Cardiac fibroblast (primary cell): Measurements from ENCODE around the gene MARS1.
A peak's percentile ranks its signal among the peaks of the same experiment; 100 is the strongest.

Experiments used
- DNase-seq, 2 donors: peaks; one replicate each; pipeline versions ENCODE4 v3.0.0 to v3.0.0-alpha.2; 2010; ENCODE audit warnings: low read depth in 2 of 2
- H3K4me3 ChIP-seq, 2 donors: replicated peaks in 1 of 2; 1 replicate in 1 of 2; 2 replicates in 1 of 2; pipeline ENCODE4 v1.5.1; 2011; ENCODE audit warnings: low read depth in 2 of 2, low read length in 2 of 2, mild to moderate bottlenecking in 2 of 2, moderate library complexity in 1 of 2
- CTCF ChIP-seq: IDR thresholded peaks from one replicate; pipeline ENCODE4 v1.5.1; 2011; ENCODE audit warnings: low read depth, mild to moderate bottlenecking, low read length, inconsistent platforms

Gene MARS1

GRCh38 chr12:57541001-57541400 is 53.1 kb downstream of the MARS1 start:
- no peak overlapping the region for H3K4me3 ChIP-seq
- no peak for DNase-seq
- no peak for TF ChIP-seq CTCF

DNA sequence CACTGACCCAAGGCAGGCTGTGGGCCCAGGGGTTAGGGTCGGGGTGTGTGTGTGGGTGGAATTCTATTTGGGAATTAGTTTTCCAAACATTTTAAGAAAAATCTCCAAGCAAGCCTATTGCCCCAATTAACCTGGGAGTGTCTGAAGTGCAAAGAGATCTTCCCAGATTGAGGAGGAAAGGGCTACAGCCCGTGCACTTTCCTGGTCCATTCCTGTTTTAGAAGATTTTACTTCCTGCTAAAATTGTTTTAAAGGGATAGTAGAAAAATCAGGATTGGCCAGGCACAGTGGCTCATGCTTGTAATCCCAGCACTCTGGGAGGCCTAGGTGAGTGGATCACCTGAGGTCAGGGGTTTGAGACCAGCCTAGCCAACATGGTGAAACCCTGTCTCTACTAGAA is 53.8 kb downstream of the MARS1 start:
- TF ChIP-seq CTCF, result no peak
- DNase-seq, result no peak

DNA sequence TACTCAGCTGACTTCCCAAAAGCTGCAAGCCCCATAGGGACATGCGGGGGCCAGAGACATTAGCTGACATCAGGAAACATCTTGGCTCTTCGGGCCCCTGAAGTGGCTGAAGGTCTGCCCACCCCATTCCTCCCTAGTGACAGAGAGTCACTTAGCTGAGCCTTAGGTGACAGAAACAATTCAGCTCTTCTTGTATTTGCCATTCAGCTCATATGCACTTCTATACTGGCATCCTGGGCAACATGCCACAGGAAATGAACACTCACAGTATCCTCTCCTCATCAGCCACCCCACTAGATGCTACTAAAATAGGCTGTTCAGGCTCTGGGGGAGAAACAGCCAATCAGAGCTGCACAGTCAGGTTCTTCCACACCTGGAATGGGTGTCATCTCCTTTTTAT is 55.7 kb downstream of the MARS1 start:
- H3K4me3 ChIP-seq, result no peak overlapping the region
- no peak for TF ChIP-seq CTCF
- DNase-seq, result peak; percentile 26 to 56

More for the DNA sequence above, 53.8 kb downstream of the MARS1 start:
- H3K4me3 ChIP-seq, result no peak overlapping the region

DNA sequence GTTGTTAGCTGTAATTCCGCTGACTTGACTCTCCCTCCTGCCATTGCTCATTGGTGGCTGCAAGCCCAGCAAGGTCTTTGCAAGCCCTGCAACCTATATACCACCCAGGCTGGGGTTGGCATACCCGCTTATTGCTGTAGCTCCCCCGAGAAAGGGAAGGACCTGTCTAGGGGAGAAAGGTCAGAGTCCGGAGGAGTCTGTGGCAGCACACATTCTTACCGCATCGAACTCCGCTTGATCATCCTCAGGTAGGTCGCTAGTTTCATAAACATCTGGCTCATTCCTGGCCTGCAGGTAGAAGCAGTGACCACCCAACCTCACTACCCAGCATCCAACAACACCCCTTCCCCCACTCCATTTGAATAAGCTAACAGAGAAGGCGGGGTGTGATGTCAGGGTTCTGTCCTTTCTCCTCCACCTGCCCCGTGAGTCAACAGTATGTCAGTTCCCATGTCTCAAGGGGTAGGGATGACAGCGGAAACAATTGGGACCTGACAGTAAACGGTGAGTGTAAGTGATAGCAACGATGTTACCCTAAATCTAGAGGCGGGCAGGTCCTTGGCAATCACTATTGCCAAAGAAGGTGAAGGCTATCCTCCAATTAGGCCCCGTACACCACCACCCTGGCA is 58.1 kb downstream of the MARS1 start:
- DNase-seq, result no peak
- H3K4me3 ChIP-seq, result peak overlapping the region; percentile 93 to 94
- no peak for TF ChIP-seq CTCF

GRCh38 chr12:57546438-57547287 is 58.8 kb downstream of the MARS1 start, which contains the start of gene DCTN2:
TSS of gene DCTN2 (minus strand) at chr12:57547192. CDS start at chr12:57547063, 129 bp downstream.
- peak; percentile 97 to 98 for DNase-seq
- peak within 1 kb of the TSS; percentile 93 to 94 for H3K4me3 ChIP-seq
- TF ChIP-seq CTCF, result peak; percentile 4

DNA sequence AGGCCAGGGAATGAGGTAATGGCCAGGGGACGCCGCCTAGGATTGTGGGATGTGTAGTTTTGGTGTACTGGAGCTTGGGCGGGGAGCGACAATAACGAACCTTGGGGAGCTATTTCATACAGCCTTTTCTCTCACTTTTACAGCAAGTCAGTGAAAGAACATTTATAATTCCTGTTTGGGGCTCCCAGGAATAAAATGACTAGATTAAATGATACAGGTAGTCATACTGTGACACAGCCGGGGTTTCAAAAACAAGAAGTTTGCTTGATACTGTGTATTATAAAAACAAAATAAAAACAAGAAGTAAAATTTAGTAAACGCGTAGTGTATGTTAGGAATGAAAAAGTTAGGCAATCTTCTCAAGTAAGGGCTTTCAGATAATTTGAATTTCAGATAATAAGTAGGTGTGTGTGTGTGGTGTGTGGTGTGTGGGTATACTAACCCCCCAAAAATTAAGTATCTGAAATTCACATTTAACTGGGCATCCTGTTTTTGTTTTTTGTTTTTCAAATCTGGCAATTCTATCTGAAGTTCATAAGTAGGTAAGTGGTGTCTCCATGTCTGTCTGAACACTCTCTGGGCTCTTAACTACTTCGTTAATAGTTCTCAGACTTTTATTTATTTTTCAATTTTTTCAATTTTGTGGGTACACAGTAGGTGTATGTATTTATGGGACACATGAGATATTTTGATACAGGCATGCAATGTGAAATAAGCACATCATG is 59.6 kb downstream of the MARS1 start:
- peak overlapping the region; percentile 93 to 94 for H3K4me3 ChIP-seq
- no peak for DNase-seq
- no peak for TF ChIP-seq CTCF
